SU-DHL-6 (cell line): ENCODE data around the gene KIF21B.

Source experiments
- H2AFZ ChIP-seq: fragments of 200-600 bp; sonication (generic); 2 replicates; pipeline ENCODE4 v1.6.1; 2014; ENCODE audit warnings: low read depth, mild to moderate bottlenecking, moderate library complexity, mixed read lengths, antibody characterized with exemption, low read length; ENCODE audit not compliant: severe bottlenecking
- H3F3A ChIP-seq: fragments of 200-600 bp; shearing (Covaris generic); 2 replicates; pipeline ENCODE4 v1.6.0; 2016; ENCODE audit warnings: antibody characterized with exemption, mild to moderate bottlenecking; ENCODE audit not compliant: insufficient read depth
- H3K27ac ChIP-seq: fragments of 200-600 bp; sonication (generic); 2 replicates; pipeline ENCODE4 v1.5.1; 2016; ENCODE audit warnings: low read depth, mild to moderate bottlenecking, low read length, moderate library complexity, mixed read lengths
- H3K27me3 ChIP-seq: fragments of 200-600 bp; sonication (generic), shearing (Covaris generic); 2 replicates; pipeline ENCODE4 v1.6.0; 2014; ENCODE audit warnings: mild to moderate bottlenecking, low read length
- H3K36me3 ChIP-seq: fragments of 200-600 bp; sonication (generic); 2 replicates; pipeline ENCODE4 v1.6.1; 2014; ENCODE audit warnings: mild to moderate bottlenecking, low read length, mixed read lengths
- H3K4me2 ChIP-seq: fragments of 300-600, 200-600 bp; shearing (Covaris generic), sonication (generic); 2 replicates; pipeline ENCODE4 v1.6.0; 2014; ENCODE audit warnings: low read length, low read depth, mild to moderate bottlenecking; ENCODE audit not compliant: poor library complexity, severe bottlenecking
- H3K4me3 ChIP-seq: fragments of 200-600 bp; sonication (generic); 2 replicates; pipeline ENCODE4 v1.5.1; 2014; ENCODE audit warnings: antibody characterized with exemption, low read length, mild to moderate bottlenecking, mixed read lengths; ENCODE audit not compliant: insufficient read depth, poor library complexity, severe bottlenecking
- H3K79me2 ChIP-seq: fragments of 200-600 bp; sonication (generic); 2 replicates; pipeline ENCODE4 v1.6.1; 2014; ENCODE audit warnings: mild to moderate bottlenecking, low read length, moderate library complexity; ENCODE audit not compliant: insufficient read depth
- H3K9ac ChIP-seq: fragments of 200-600 bp; sonication (generic); 2 replicates; pipeline ENCODE4 v1.7.0; 2014; ENCODE audit warnings: mild to moderate bottlenecking, low read length
- H3K9me2 ChIP-seq: fragments of 200-600 bp; sonication (generic); replicated peaks from 2 replicates; pipeline ENCODE4 v1.6.1; 2014; ENCODE audit warnings: low read length; ENCODE audit not compliant: insufficient read depth
- H3K9me3 ChIP-seq: fragments of 200-600 bp; sonication (generic); 2 replicates; pipeline ENCODE4 v1.6.1; 2014; ENCODE audit warnings: low read length, mixed read lengths; ENCODE audit not compliant: insufficient read depth
- H4K20me1 ChIP-seq: fragments of 200-600 bp; sonication (generic); 2 replicates; pipeline ENCODE4 v1.6.1; 2014; ENCODE audit warnings: low read depth, mild to moderate bottlenecking, antibody characterized with exemption, low read length, moderate library complexity, mixed read lengths
- EZH2phosphoT487 ChIP-seq: fragments of 200-600 bp; sonication (generic), shearing (Covaris generic); conservative IDR thresholded peaks from 2 replicates; pipeline ENCODE4 v1.6.1; 2018; ENCODE audit warnings: mild to moderate bottlenecking, antibody characterized with exemption, low read length, moderate library complexity, mixed read lengths
- TF ChIP-seq, protein P1 (sequence below): fragments of 200-600 bp; sonication (generic); IDR thresholded peaks from one replicate; pipeline ENCODE4 v1.5.1; 2017; ENCODE audit warnings: antibody characterized with exemption, mild to moderate bottlenecking, low read length, moderate library complexity; ENCODE audit not compliant: insufficient read depth, poor library complexity, severe bottlenecking

KIF21B gene

DNA sequence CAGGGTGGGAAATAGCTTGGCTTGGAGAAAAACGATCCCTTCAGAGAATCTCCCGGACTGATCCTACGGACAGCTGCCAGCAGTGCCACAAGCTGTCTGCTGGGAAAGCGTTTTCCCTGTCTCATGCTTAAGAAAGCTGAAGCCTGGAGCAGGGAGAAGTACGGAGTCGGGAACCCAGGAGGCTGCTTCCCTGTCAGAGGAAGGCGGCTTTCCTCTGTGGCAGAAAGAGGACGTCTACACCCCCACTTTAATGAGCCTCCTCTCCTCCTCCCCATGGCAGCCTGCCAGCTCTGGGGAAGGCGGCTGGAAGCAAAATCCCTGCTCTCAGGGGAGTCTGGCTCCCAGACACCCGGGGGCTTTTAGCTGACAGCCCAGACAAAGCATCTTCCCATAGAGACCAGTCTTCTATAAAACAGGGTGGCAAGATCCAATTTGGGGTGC lies 7.3 kb downstream of the KIF21B start:
- Histone ChIP-seq H3K36me3 (no peaks in the 10 kb centered on the region), H3K27ac (no peak overlapping the region), H4K20me1 (no peaks in the 10 kb centered on the region), H2AFZ (no peak overlapping the region), H3K9me3 (no peaks in the 10 kb centered on the region), H3K4me2 (no peak overlapping the region), H3K4me3 (no peak overlapping the region), H3K9ac (no peak overlapping the region), H3K79me2 (no peaks in the 10 kb centered on the region), H3K27me3 (no peaks in the 10 kb centered on the region), H3K9me2 (no peaks in the 10 kb centered on the region), H3F3A (peaks cover 8% of the 10 kb centered on the region)
- TF ChIP-seq, protein P1, sequence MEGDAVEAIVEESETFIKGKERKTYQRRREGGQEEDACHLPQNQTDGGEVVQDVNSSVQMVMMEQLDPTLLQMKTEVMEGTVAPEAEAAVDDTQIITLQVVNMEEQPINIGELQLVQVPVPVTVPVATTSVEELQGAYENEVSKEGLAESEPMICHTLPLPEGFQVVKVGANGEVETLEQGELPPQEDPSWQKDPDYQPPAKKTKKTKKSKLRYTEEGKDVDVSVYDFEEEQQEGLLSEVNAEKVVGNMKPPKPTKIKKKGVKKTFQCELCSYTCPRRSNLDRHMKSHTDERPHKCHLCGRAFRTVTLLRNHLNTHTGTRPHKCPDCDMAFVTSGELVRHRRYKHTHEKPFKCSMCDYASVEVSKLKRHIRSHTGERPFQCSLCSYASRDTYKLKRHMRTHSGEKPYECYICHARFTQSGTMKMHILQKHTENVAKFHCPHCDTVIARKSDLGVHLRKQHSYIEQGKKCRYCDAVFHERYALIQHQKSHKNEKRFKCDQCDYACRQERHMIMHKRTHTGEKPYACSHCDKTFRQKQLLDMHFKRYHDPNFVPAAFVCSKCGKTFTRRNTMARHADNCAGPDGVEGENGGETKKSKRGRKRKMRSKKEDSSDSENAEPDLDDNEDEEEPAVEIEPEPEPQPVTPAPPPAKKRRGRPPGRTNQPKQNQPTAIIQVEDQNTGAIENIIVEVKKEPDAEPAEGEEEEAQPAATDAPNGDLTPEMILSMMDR, result no peak
- no peak for TF ChIP-seq EZH2phosphoT487

DNA sequence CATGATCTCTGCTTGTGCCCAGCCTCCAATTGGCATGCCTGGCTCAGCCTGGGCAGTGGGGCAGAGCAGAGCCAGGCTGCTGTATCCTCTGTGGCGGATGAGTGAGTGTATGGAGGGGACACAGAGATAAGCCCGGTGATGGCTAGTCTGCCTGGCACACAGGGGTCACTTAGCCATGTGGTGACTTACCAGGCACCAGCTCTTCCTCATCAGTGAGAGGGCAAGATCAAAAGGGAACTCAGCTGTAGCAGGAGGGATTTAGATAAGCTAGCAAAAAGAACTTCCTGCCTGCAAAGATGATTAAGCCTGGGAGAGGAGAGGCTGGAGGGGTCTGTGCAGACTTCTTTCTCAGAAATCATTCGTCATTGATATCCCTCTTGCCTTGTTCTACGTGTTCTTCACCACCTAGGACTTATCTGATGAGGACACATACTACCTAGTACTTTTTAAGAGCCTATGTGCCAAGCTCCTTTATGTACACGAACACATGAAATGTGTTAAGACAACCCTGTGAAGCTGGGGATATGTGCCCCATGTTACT lies 7.9 kb downstream of the KIF21B start:
- Histone ChIP-seq H3K9me2 (no peaks in the 10 kb centered on the region), H2AFZ (no peak overlapping the region), H3K9ac (no peak overlapping the region), H3K4me3 (no peak overlapping the region), H3K27me3 (no peaks in the 10 kb centered on the region), H3F3A (peaks cover 8% of the 10 kb centered on the region), H3K27ac (no peak overlapping the region), H3K9me3 (no peaks in the 10 kb centered on the region), H3K4me2 (no peak overlapping the region), H3K79me2 (no peaks in the 10 kb centered on the region), H3K36me3 (no peaks in the 10 kb centered on the region), H4K20me1 (no peaks in the 10 kb centered on the region)
- TF ChIP-seq, protein P1, result no peak
- TF ChIP-seq EZH2phosphoT487, result no peak

DNA sequence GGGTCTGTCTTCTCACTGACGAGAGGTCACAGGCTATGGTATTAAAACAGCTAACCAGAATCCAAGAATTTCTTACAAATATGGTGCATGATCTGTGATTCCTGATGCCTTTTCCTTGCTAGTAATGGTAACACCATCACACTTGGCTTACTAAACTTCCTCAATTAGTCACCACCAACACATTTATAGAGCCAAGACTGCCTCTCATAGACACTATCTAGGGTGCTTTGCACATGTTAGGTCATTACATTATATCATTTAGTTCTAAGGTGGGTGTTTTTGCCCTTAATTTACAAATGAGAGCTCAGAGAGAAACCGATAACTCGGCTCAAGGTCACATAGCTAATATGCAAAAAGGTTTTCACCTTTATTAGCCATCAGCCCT lies 8.7 kb downstream of the KIF21B start:
- H4K20me1 ChIP-seq, result no peaks in the 10 kb centered on the region
- H3K9ac ChIP-seq, result no peak overlapping the region
- no peaks in the 10 kb centered on the region for H3K9me2 ChIP-seq
- H3K4me3 ChIP-seq, result no peak overlapping the region
- H3K27me3 ChIP-seq, result no peaks in the 10 kb centered on the region
- no peaks in the 10 kb centered on the region for H3K79me2 ChIP-seq
- peaks cover 3% of the 10 kb centered on the region for H3F3A ChIP-seq
- no peak for TF ChIP-seq EZH2phosphoT487
- TF ChIP-seq, protein P1, result no peak
- H2AFZ ChIP-seq, result no peak overlapping the region
- H3K4me2 ChIP-seq, result no peak overlapping the region
- no peak overlapping the region for H3K27ac ChIP-seq
- H3K36me3 ChIP-seq, result no peaks in the 10 kb centered on the region
- no peaks in the 10 kb centered on the region for H3K9me3 ChIP-seq
